ENCODE measurements around the gene TRPV5.

TRPV5 gene

DNA sequence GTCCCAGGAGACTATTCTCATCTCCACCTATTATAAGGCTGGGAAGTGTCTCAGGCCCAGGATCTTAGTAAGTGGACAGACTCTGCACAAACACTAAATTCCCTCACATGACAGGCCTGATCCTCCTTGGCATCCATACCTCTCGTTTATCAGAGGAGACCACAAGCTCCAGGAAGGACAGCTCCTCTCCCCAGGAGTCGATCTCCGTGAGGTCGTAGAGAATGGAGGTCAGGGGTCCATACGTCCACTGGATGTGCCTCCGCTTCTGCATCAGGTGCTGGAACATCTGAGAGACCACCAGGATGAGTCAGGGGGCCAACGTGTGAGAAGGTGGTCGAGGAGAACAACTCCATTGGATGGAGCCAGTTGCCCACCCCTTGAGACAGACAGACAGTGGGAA is 5.6 kb downstream of the TRPV5 start:
- Histone ChIP-seq H3K4me2 (ENCODE audit: low read length) (peak overlapping the region; percentile 48), H3K27ac (ENCODE audit: low read depth, low read length) (no peak overlapping the region), H3K9me2 (replicated peaks; ENCODE audit: control insufficient read depth, low read length) (no peaks in the 10 kb centered on the region), H3F3A (ENCODE audit: control insufficient read depth, insufficient read depth) (no peaks in the 10 kb centered on the region), H3K79me2 (ENCODE audit: control insufficient read depth, low read length) (no peaks in the 10 kb centered on the region), H3K27me3 (ENCODE audit: control insufficient read depth, low read length) (peaks cover 14% of the 10 kb centered on the region; the same call in 1 of the 2 replicates), H3K9me3 (ENCODE audit: control insufficient read depth, insufficient read depth, low read length) (peaks cover 9% of the 10 kb centered on the region), H4K20me1 (ENCODE audit: control insufficient read depth, insufficient read depth, low read depth, low read length) (no peaks in the 10 kb centered on the region), H3K36me3 (ENCODE audit: control insufficient read depth, low read length) (no peaks in the 10 kb centered on the region), H3K4me3 (ENCODE audit: low read length) (peak overlapping the region; percentile 34), H3K4me1 (ENCODE audit: control insufficient read depth, low read length) (peaks cover 20% of the 10 kb centered on the region)
- TF ChIP-seq EZH2phosphoT487 (IDR thresholded peaks at IDR 0.05; ENCODE audit: borderline replicate concordance, low read length): no peak
- TF ChIP-seq, protein P1, sequence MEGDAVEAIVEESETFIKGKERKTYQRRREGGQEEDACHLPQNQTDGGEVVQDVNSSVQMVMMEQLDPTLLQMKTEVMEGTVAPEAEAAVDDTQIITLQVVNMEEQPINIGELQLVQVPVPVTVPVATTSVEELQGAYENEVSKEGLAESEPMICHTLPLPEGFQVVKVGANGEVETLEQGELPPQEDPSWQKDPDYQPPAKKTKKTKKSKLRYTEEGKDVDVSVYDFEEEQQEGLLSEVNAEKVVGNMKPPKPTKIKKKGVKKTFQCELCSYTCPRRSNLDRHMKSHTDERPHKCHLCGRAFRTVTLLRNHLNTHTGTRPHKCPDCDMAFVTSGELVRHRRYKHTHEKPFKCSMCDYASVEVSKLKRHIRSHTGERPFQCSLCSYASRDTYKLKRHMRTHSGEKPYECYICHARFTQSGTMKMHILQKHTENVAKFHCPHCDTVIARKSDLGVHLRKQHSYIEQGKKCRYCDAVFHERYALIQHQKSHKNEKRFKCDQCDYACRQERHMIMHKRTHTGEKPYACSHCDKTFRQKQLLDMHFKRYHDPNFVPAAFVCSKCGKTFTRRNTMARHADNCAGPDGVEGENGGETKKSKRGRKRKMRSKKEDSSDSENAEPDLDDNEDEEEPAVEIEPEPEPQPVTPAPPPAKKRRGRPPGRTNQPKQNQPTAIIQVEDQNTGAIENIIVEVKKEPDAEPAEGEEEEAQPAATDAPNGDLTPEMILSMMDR (IDR thresholded peaks at IDR 0.05; ENCODE audit: low read depth, low read length, poor library complexity, severe bottlenecking): no peak

DNA sequence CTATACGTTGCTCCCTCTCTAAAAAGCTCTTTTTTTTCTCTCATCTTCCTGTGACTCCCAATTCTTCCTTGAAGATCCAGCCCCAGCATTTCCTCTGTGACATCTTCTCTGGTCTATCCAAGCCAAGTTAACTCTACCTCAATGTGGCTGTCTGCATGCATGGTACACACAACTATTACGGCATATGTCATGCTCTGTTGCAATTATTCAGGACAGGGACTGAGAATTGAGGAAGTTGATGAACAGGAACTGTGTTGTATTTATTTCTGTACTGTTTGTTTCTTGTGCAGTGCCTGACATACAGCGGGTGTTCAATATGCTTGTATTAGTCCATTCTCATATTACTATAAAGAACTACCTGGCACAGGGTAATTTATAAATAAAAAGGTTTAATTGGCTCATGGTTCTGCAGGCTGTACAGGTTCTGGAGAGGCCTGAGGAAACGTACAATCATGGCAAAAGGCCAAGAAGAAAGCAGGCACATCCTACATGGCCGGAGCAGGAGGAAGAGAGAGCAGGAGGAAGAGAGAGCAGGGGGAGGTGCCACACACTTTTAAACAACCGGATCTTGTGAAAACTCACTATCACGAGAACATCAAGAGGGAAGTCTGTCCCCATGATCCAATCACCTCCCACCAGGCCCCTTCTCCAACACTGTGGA is 6.3 kb downstream of the TRPV5 start:
- H3K79me2 ChIP-seq (ENCODE audit: control insufficient read depth, low read length): no peaks in the 10 kb centered on the region
- no peaks in the 10 kb centered on the region for H3F3A ChIP-seq (ENCODE audit: control insufficient read depth, insufficient read depth)
- TF ChIP-seq EZH2phosphoT487 (IDR thresholded peaks at IDR 0.05; ENCODE audit: borderline replicate concordance, low read length): no peak
- TF ChIP-seq, protein P1 (IDR thresholded peaks at IDR 0.05; ENCODE audit: low read depth, low read length, poor library complexity, severe bottlenecking): no peak
- no peaks in the 10 kb centered on the region for H4K20me1 ChIP-seq (ENCODE audit: control insufficient read depth, insufficient read depth, low read depth, low read length)
- peak overlapping the region; percentile 48 for H3K4me2 ChIP-seq (ENCODE audit: low read length)
- H3K4me3 ChIP-seq (ENCODE audit: low read length): peak overlapping the region; percentile 34
- H3K36me3 ChIP-seq (ENCODE audit: control insufficient read depth, low read length): no peaks in the 10 kb centered on the region
- peaks cover 9% of the 10 kb centered on the region for H3K9me3 ChIP-seq (ENCODE audit: control insufficient read depth, insufficient read depth, low read length)
- H3K4me1 ChIP-seq (ENCODE audit: control insufficient read depth, low read length): peaks cover 20% of the 10 kb centered on the region
- H3K27ac ChIP-seq (ENCODE audit: low read depth, low read length): 0 out of 2 replicates have a peak overlapping the region, but pooled peaks have one; percentile 2
- H3K9me2 ChIP-seq (replicated peaks; ENCODE audit: control insufficient read depth, low read length): no peaks in the 10 kb centered on the region
- H3K27me3 ChIP-seq (ENCODE audit: control insufficient read depth, low read length): peaks cover 10% of the 10 kb centered on the region; the same call in 1 of the 2 replicates

DNA sequence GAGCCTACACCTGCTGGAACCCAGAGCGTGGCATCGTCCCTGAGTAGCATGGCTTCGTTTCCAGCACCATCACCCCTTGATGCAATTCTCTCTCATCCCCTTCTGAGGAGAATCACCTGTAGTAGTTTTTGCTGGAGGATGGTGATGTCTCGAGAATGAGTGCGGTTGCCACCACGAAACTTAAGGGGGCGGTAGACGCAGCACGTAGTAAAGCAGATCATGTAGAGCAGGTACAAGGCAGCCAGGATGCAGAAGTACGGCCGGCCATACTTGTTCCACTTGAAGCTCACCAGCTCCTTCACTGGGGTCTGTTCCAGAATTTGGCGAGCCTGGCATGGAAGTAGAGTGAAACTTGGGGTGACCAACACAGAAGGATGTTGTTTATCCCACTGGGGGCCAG is 8.1 kb downstream of the TRPV5 start:
- peaks cover 10% of the 10 kb centered on the region; the same call in 1 of the 2 replicates for H3K27me3 ChIP-seq (ENCODE audit: control insufficient read depth, low read length)
- H3K36me3 ChIP-seq (ENCODE audit: control insufficient read depth, low read length): no peaks in the 10 kb centered on the region
- H4K20me1 ChIP-seq (ENCODE audit: control insufficient read depth, insufficient read depth, low read depth, low read length): no peaks in the 10 kb centered on the region
- no peak overlapping the region for H3K27ac ChIP-seq (ENCODE audit: low read depth, low read length)
- no peak for TF ChIP-seq EZH2phosphoT487 (IDR thresholded peaks at IDR 0.05; ENCODE audit: borderline replicate concordance, low read length)
- TF ChIP-seq, protein P1 (IDR thresholded peaks at IDR 0.05; ENCODE audit: low read depth, low read length, poor library complexity, severe bottlenecking): peak; percentile 61
- no peak overlapping the region for H3K4me3 ChIP-seq (ENCODE audit: low read length)
- peaks cover 9% of the 10 kb centered on the region for H3K9me3 ChIP-seq (ENCODE audit: control insufficient read depth, insufficient read depth, low read length)
- no peak overlapping the region for H3K4me2 ChIP-seq (ENCODE audit: low read length)
- H3K4me1 ChIP-seq (ENCODE audit: control insufficient read depth, low read length): peaks cover 20% of the 10 kb centered on the region
- H3K79me2 ChIP-seq (ENCODE audit: control insufficient read depth, low read length): no peaks in the 10 kb centered on the region
- H3F3A ChIP-seq (ENCODE audit: control insufficient read depth, insufficient read depth): no peaks in the 10 kb centered on the region
- no peaks in the 10 kb centered on the region for H3K9me2 ChIP-seq (replicated peaks; ENCODE audit: control insufficient read depth, low read length)
